Measurements from ENCODE around the gene RASGRF2.

RASGRF2 gene

GRCh38 chr5:81166430-81166829, 206.3 kb downstream of the RASGRF2 start:
- Histone ChIP-seq H3K4me1 (ENCODE audit: control insufficient read depth, insufficient read depth, low read length) (peaks cover 6% of the 10 kb centered on the region), H3K27me3 (ENCODE audit: control insufficient read depth, insufficient read depth, low read length) (no peaks in the 10 kb centered on the region), H3K4me3 (ENCODE audit: low read length) (no peak overlapping the region), H3K27ac (ENCODE audit: low read depth, low read length) (peak overlapping the region; percentile 78), H3K9ac (ENCODE audit: low read length) (no peak overlapping the region), H3K36me3 (ENCODE audit: control insufficient read depth, insufficient read depth, low read length) (no peaks in the 10 kb centered on the region)

DNA sequence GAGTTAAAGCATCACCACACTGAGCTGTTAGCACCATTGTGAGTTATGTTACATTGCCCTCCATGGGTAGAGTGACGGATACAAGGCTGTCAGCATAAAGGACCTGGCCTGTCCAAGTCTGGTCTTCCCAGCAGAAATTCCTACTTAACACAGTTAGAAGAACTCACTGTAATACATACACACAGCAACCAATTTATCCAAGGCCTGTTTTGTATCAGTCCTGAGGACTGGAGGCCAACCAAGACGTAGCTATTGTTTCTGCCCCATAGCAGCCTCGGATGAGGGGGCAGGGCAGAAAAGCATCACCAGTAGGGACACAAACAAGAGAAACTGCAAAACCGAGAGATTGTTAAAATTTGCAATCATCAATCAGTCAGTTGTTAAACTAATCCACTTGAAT, 206.9 kb downstream of the RASGRF2 start:
- Histone ChIP-seq H3K4me3 (ENCODE audit: low read length) (no peak overlapping the region), H3K9ac (ENCODE audit: low read length) (no peak overlapping the region), H3K27me3 (ENCODE audit: control insufficient read depth, insufficient read depth, low read length) (no peaks in the 10 kb centered on the region), H3K4me1 (ENCODE audit: control insufficient read depth, insufficient read depth, low read length) (peaks cover 6% of the 10 kb centered on the region), H3K36me3 (ENCODE audit: control insufficient read depth, insufficient read depth, low read length) (no peaks in the 10 kb centered on the region), H3K27ac (ENCODE audit: low read depth, low read length) (peak overlapping the region; percentile 78)

DNA sequence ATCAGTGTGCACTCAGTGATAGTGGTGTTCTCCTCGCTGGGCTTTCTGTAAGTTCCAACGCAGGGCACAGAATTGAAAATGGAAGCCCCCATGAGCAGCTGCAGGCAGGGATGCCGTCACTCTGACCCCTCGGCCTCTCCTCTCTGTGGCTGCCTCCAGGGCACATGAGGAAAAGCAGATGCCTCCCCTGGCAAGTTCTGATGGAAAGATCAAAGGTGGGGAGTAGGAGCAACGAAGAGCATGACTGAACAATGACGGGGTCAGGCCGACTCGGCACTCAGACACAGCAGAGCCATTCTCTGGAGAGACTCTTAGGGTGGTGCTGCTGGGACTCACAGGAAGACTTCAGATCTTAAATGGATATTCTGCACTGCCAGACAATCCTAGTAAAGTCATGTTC, 207.4 kb downstream of the RASGRF2 start:
- H3K27me3 ChIP-seq (ENCODE audit: control insufficient read depth, insufficient read depth, low read length): no peaks in the 10 kb centered on the region
- H3K27ac ChIP-seq (ENCODE audit: low read depth, low read length): peak overlapping the region; percentile 78
- H3K4me1 ChIP-seq (ENCODE audit: control insufficient read depth, insufficient read depth, low read length): peaks cover 6% of the 10 kb centered on the region
- no peak overlapping the region for H3K4me3 ChIP-seq (ENCODE audit: low read length)
- H3K9ac ChIP-seq (ENCODE audit: low read length): no peak overlapping the region
- H3K36me3 ChIP-seq (ENCODE audit: control insufficient read depth, insufficient read depth, low read length): no peaks in the 10 kb centered on the region

DNA sequence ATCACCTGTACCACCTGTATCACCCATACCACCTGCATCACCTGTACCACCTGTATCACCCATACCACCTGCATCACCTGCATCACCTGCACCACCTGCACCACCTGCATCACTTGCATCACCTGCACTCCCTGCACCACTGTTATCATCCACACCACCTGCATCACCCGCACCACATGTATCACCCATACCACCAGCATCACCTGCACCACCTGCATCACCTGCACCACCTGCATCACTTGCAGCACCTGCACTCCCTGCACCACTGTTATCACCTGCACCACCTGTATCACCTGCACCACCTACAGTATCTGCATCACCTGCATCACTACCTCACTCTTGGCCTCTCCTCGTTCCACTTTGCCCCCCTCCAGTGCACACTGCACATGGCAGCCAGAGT, 209.8 kb downstream of the RASGRF2 start:
- H3K27ac ChIP-seq (ENCODE audit: low read depth, low read length): no peak overlapping the region
- no peaks in the 10 kb centered on the region for H3K36me3 ChIP-seq (ENCODE audit: control insufficient read depth, insufficient read depth, low read length)
- H3K4me3 ChIP-seq (ENCODE audit: low read length): no peak overlapping the region

DNA sequence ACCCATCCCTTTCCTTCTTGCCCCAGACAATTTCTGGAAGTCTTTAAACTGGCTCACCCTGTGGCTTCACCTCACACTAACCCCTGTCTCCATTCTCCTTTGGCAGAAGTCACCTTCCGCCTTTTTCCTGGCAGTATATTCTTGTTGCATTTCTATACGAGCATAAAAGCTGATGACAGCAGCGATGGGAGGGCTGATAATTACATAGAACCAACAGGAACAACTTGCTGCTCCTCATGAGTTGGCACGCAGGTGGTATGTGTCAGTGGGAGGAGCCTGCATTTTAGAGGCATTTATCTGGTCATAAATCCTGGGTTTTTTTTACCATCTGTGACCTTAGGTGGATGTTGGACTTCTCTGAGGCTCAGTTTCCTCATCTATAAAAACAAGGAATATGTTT, 211.6 kb downstream of the RASGRF2 start:
- Histone ChIP-seq H3K4me3 (ENCODE audit: low read length) (no peak overlapping the region), H3K27me3 (ENCODE audit: control insufficient read depth, insufficient read depth, low read length) (no peaks in the 10 kb centered on the region), H3K4me1 (ENCODE audit: control insufficient read depth, insufficient read depth, low read length) (peaks cover 5% of the 10 kb centered on the region), H3K9ac (ENCODE audit: low read length) (no peak overlapping the region), H3K27ac (ENCODE audit: low read depth, low read length) (no peak overlapping the region), H3K36me3 (ENCODE audit: control insufficient read depth, insufficient read depth, low read length) (no peaks in the 10 kb centered on the region)

More for the DNA sequence above, 209.8 kb downstream of the RASGRF2 start:
- H3K4me1 ChIP-seq (ENCODE audit: control insufficient read depth, insufficient read depth, low read length): peaks cover 6% of the 10 kb centered on the region
- H3K27me3 ChIP-seq (ENCODE audit: control insufficient read depth, insufficient read depth, low read length): no peaks in the 10 kb centered on the region
- no peak overlapping the region for H3K9ac ChIP-seq (ENCODE audit: low read length)

GRCh38 chr5:81172710-81173109, 212.5 kb downstream of the RASGRF2 start:
- Histone ChIP-seq H3K27me3 (ENCODE audit: control insufficient read depth, insufficient read depth, low read length) (no peaks in the 10 kb centered on the region), H3K27ac (ENCODE audit: low read depth, low read length) (no peak overlapping the region), H3K4me3 (ENCODE audit: low read length) (no peak overlapping the region), H3K4me1 (ENCODE audit: control insufficient read depth, insufficient read depth, low read length) (no peaks in the 10 kb centered on the region), H3K36me3 (ENCODE audit: control insufficient read depth, insufficient read depth, low read length) (no peaks in the 10 kb centered on the region), H3K9ac (ENCODE audit: low read length) (no peak overlapping the region)

GRCh38 chr5:81177061-81177460, 216.9 kb downstream of the RASGRF2 start:
- no peaks in the 10 kb centered on the region for H3K36me3 ChIP-seq (ENCODE audit: control insufficient read depth, insufficient read depth, low read length)
- H3K4me3 ChIP-seq (ENCODE audit: low read length): no peak overlapping the region
- no peaks in the 10 kb centered on the region for H3K4me1 ChIP-seq (ENCODE audit: control insufficient read depth, insufficient read depth, low read length)
- no peak overlapping the region for H3K27ac ChIP-seq (ENCODE audit: low read depth, low read length)
- H3K9ac ChIP-seq (ENCODE audit: low read length): no peak overlapping the region
- H3K27me3 ChIP-seq (ENCODE audit: control insufficient read depth, insufficient read depth, low read length): no peaks in the 10 kb centered on the region

DNA sequence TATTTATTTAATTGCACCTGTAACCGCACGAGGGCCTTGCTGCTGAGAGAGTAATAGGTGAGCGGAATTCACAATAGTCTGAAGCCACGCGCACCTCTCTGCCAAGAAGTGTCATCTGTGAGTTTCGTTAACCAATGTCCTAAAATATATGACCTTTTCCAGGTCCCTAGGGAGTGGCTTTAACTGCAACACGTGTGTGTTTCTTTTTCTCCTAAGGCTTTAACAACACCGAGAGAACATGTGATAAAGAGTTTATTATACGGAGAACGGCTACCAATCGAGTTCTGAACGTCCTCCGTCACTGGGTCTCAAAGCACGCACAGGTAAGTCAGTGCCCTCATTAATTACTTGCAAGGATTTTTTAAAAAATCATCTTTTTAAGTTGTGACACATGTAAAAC, 219.8 kb downstream of the RASGRF2 start:
- Histone ChIP-seq H3K27me3 (ENCODE audit: control insufficient read depth, insufficient read depth, low read length) (no peaks in the 10 kb centered on the region), H3K36me3 (ENCODE audit: control insufficient read depth, insufficient read depth, low read length) (no peaks in the 10 kb centered on the region), H3K27ac (ENCODE audit: low read depth, low read length) (no peak overlapping the region), H3K4me3 (ENCODE audit: low read length) (no peak overlapping the region), H3K4me1 (ENCODE audit: control insufficient read depth, insufficient read depth, low read length) (no peaks in the 10 kb centered on the region), H3K9ac (ENCODE audit: low read length) (no peak overlapping the region)

DNA sequence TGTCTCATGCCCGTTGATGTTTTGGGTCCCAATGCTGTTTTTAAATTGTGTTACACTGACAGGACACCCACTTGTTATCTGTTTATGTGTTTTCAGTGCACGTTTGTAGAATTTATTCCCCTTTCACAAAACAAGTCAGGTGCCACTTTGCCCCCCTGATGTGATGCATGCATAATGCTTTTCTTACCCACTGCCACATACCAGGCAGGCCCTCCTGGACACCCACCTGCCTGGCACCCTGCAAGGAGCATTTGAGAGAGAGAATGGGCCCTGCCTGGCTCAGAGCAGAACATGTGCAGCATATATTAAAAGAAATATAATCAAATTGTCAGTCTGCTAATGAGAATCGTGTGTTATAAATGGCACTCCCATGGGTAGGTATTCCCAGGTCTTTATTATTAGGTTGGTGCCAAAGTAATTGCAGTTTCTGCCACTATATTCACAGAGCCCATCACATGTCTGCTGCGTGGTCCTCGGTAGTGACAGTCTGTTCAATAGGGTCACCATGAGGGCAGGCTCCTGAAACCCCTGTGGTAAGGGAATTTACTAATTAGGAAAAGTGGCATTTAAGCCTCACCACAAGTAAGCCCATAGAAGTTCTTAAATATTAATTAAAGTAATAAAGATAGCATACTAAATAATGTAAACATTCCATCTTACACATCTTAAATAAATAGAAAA, 220.8 kb downstream of the RASGRF2 start:
- Histone ChIP-seq H3K27ac (ENCODE audit: low read depth, low read length) (no peak overlapping the region), H3K4me1 (ENCODE audit: control insufficient read depth, insufficient read depth, low read length) (no peaks in the 10 kb centered on the region), H3K4me3 (ENCODE audit: low read length) (no peak overlapping the region), H3K27me3 (ENCODE audit: control insufficient read depth, insufficient read depth, low read length) (no peaks in the 10 kb centered on the region), H3K36me3 (ENCODE audit: control insufficient read depth, insufficient read depth, low read length) (no peaks in the 10 kb centered on the region), H3K9ac (ENCODE audit: low read length) (no peak overlapping the region)

GRCh38 chr5:81181576-81182316, 221.6 kb downstream of the RASGRF2 start:
- H3K27me3 ChIP-seq (ENCODE audit: control insufficient read depth, insufficient read depth, low read length): no peaks in the 10 kb centered on the region
- no peaks in the 10 kb centered on the region for H3K36me3 ChIP-seq (ENCODE audit: control insufficient read depth, insufficient read depth, low read length)
- H3K4me3 ChIP-seq (ENCODE audit: low read length): no peak overlapping the region
- no peak overlapping the region for H3K27ac ChIP-seq (ENCODE audit: low read depth, low read length)
- no peaks in the 10 kb centered on the region for H3K4me1 ChIP-seq (ENCODE audit: control insufficient read depth, insufficient read depth, low read length)
- no peak overlapping the region for H3K9ac ChIP-seq (ENCODE audit: low read length)

- Histone ChIP-seq H3K9ac (ENCODE audit: low read length) (no peak overlapping the region), H3K27ac (ENCODE audit: low read depth, low read length) (no peak overlapping the region), H3K4me1 (ENCODE audit: control insufficient read depth, insufficient read depth, low read length) (no peaks in the 10 kb centered on the region), H3K36me3 (ENCODE audit: control insufficient read depth, insufficient read depth, low read length) (no peaks in the 10 kb centered on the region), H3K4me3 (ENCODE audit: low read length) (no peak overlapping the region), H3K27me3 (ENCODE audit: control insufficient read depth, insufficient read depth, low read length) (no peaks in the 10 kb centered on the region)
Observed at GRCh38 chr5:81182396-81183390, 222.5 kb downstream of the RASGRF2 start.

All from rectal smooth muscle tissue (tissue), 1 donor.